Measurements from ENCODE around the gene HSFY1. TPM values are rescaled to one million over a fixed set of nuclear protein-coding genes. Genes with fewer than 3 reads are reported as not detected.
"Not testable (repeated sequence)": the region's sequence is repeated elsewhere in the genome, so short reads cannot be mapped to it uniquely, and the experiment has no call there.

HSFY1 gene
- total and polyA plus RNA-seq, 2 of the 4 experiments (the other 2 are of a cell fraction) = not detected

DNA sequence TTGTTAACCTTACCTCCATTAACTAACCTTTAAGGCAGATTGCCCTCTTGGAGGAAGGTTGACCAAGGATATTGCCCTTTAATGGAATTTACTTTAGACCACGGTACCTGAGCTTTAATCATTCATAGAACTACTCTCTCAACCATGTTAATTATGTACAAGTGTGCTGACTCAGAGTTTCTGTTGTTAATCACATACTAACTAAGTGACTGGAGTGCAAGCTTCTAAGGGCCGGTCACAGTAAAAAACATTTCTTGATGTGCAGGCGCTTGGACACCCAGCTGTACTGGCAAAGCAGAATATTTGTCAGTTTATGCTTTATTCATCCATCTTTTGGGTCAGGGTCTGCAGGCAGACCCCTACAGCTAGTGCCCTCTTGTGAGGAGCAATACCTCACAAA lies 6.6 kb downstream of the HSFY1 start:
- H3K4me2 ChIP-seq (ENCODE audit: low read depth, low read length); BruUV-seq (replicated peaks); H4K5ac ChIP-seq (ENCODE audit: low read depth, low read length); H3K9ac ChIP-seq (ENCODE audit: low read depth, low read length); H3K23ac ChIP-seq (ENCODE audit: low read depth, low read length); H3K36me3 ChIP-seq (ENCODE audit: control insufficient read depth, insufficient read depth, low read length); H3K79me1 ChIP-seq (ENCODE audit: low read depth in 1 of 2, low read length in 2 of 2); H4K20me1 ChIP-seq (ENCODE audit: insufficient read depth, low read length); H3K9me3 ChIP-seq (ENCODE audit: control insufficient read depth, insufficient read depth, low read length); H3K27ac ChIP-seq (ENCODE audit: insufficient read depth, low read length); CTCF ChIA-PET; H3K4ac ChIP-seq (ENCODE audit: low read depth, low read length); H3K14ac ChIP-seq (replicated peaks; ENCODE audit: low read depth, low read length); ATAC-seq (ENCODE audit: low read depth); dilution Hi-C loops (cut with HindIII; ENCODE audit: low sequenced_read_pairs, unreplicated experiment); H3K4me1 ChIP-seq (ENCODE audit: control insufficient read depth, insufficient read depth, low read length); H3K56ac ChIP-seq (ENCODE audit: extremely low read depth, insufficient read depth, low read length); H3K27me3 ChIP-seq (ENCODE audit: control insufficient read depth, insufficient read depth, low read length); H2BK20ac ChIP-seq (ENCODE audit: low read depth, low read length); H4K91ac ChIP-seq (ENCODE audit: insufficient read depth, low read depth, low read length); H2BK5ac ChIP-seq (ENCODE audit: low read depth, low read length, poor library complexity, severe bottlenecking); intact Hi-C loops (cut with micrococcal nuclease); H2AK5ac ChIP-seq (ENCODE audit: low read depth, low read length); POLR2A ChIA-PET (ENCODE audit: unreplicated experiment); H3K18ac ChIP-seq (ENCODE audit: low read depth, low read length); H2BK120ac ChIP-seq (ENCODE audit: low read depth, low read length); DNase-seq; H3K9me1 ChIP-seq (ENCODE audit: insufficient read depth, low read length); H2AK9ac ChIP-seq (replicated peaks; ENCODE audit: low read depth, low read length, poor library complexity); H3K4me3 ChIP-seq (ENCODE audit: insufficient read depth, low read depth, low read length); H2BK15ac ChIP-seq (ENCODE audit: low read depth, low read length); in situ Hi-C loops (cut with MboI; ENCODE audit: low sequenced_read_pairs); H4K8ac ChIP-seq (ENCODE audit: low read depth in 2 of 2, low read length in 2 of 2); H2AFZ ChIP-seq (replicated peaks; ENCODE audit: low read length, poor library complexity): not testable (repeated sequence)
- WGBS, 2 experiments (ENCODE audit: extremely low coverage in 2 of 2, insufficient read length in 1 of 2) = no CpG with 5 or more reads among the region's 3 CpGs

DNA sequence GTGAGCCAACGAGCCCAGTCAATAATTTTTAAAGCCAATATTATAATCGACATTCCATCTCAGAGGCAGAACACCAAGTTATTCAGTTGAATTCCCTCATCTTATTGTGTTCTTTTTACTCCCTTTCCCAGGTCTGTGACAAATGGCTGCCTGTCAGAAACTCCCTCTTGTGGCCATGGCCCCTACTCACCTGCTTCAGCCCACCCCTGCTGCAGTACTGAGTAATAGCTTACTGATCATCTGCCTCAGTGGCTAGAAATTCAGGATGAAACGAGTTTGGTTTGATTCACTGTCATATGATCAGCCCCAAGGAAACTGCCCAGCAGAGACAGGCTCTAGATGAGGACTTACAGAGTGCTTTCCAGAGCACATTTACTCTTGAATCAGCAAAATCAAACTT lies 19.4 kb downstream of the HSFY1 start:
- H3K4me2 ChIP-seq (ENCODE audit: low read depth, low read length); H3K23ac ChIP-seq (ENCODE audit: low read depth, low read length); H4K91ac ChIP-seq (ENCODE audit: insufficient read depth, low read depth, low read length); H2BK15ac ChIP-seq (ENCODE audit: low read depth, low read length); H3K27ac ChIP-seq (ENCODE audit: insufficient read depth, low read length); H3K56ac ChIP-seq (ENCODE audit: extremely low read depth, insufficient read depth, low read length); dilution Hi-C loops (cut with HindIII; ENCODE audit: low sequenced_read_pairs, unreplicated experiment); H3K18ac ChIP-seq (ENCODE audit: low read depth, low read length); BruUV-seq (replicated peaks); H4K5ac ChIP-seq (ENCODE audit: low read depth, low read length); DNase-seq; H3K4me3 ChIP-seq (ENCODE audit: insufficient read depth, low read depth, low read length); H3K4ac ChIP-seq (ENCODE audit: low read depth, low read length); H2AK5ac ChIP-seq (ENCODE audit: low read depth, low read length); H3K27me3 ChIP-seq (ENCODE audit: control insufficient read depth, insufficient read depth, low read length); H2BK120ac ChIP-seq (ENCODE audit: low read depth, low read length); H2BK5ac ChIP-seq (ENCODE audit: low read depth, low read length, poor library complexity, severe bottlenecking); H3K9ac ChIP-seq (ENCODE audit: low read depth, low read length); H3K9me1 ChIP-seq (ENCODE audit: insufficient read depth, low read length); POLR2A ChIA-PET (ENCODE audit: unreplicated experiment); H3K79me1 ChIP-seq (ENCODE audit: low read depth in 1 of 2, low read length in 2 of 2); CTCF ChIA-PET; H2AFZ ChIP-seq (replicated peaks; ENCODE audit: low read length, poor library complexity); H2AK9ac ChIP-seq (replicated peaks; ENCODE audit: low read depth, low read length, poor library complexity); H3K36me3 ChIP-seq (ENCODE audit: control insufficient read depth, insufficient read depth, low read length); ATAC-seq (ENCODE audit: low read depth); intact Hi-C loops (cut with micrococcal nuclease); in situ Hi-C loops (cut with MboI; ENCODE audit: low sequenced_read_pairs); H3K14ac ChIP-seq (replicated peaks; ENCODE audit: low read depth, low read length); H4K8ac ChIP-seq (ENCODE audit: low read depth in 2 of 2, low read length in 2 of 2); H2BK20ac ChIP-seq (ENCODE audit: low read depth, low read length); H4K20me1 ChIP-seq (ENCODE audit: insufficient read depth, low read length); H3K9me3 ChIP-seq (ENCODE audit: control insufficient read depth, insufficient read depth, low read length); H3K4me1 ChIP-seq (ENCODE audit: control insufficient read depth, insufficient read depth, low read length): not testable (repeated sequence)
- WGBS, 2 experiments (ENCODE audit: extremely low coverage in 2 of 2, insufficient read length in 1 of 2) = no CpG with 5 or more reads among the region's 3 CpGs
